Neural progenitor cell (in vitro differentiated cells): ENCODE results near the gene CDC25B. TPM values are rescaled to one million over a fixed set of nuclear protein-coding genes. Genes with fewer than 3 reads are reported as not detected.

Source experiments
- DNase-seq: peaks from one replicate; pipeline ENCODE4 v3.0.0-alpha.2; 2016; ENCODE audit warnings: low spot score
- H2AFZ ChIP-seq: fragments of 200-600 bp; sonication (generic); replicated peaks from 2 replicates; pipeline ENCODE4 v1.6.1; 2016; ENCODE audit warnings: antibody characterized with exemption
- H3F3A ChIP-seq: fragments of 200-600 bp; sonication (generic); 2 replicates; pipeline ENCODE4 v1.6.1; 2016; ENCODE audit warnings: antibody characterized with exemption, low read depth
- H3K27ac ChIP-seq: fragments of 200-600 bp; sonication (generic); 2 replicates; pipeline ENCODE4 v1.5.1; 2016; ENCODE audit warnings: mild to moderate bottlenecking
- H3K27me3 ChIP-seq: fragments of 200-600 bp; sonication (generic); 2 replicates; pipeline ENCODE4 v1.6.1; 2016; ENCODE audit warnings: mild to moderate bottlenecking, moderate library complexity
- H3K36me3 ChIP-seq: fragments of 200-600 bp; sonication (generic); 2 replicates; pipeline ENCODE4 v1.5.1; 2016
- H3K4me1 ChIP-seq: fragments of 200-600 bp; sonication (generic); 2 replicates; pipeline ENCODE4 v1.6.1; 2016; ENCODE audit warnings: mixed run types
- H3K4me2 ChIP-seq: fragments of 200-600 bp; sonication (generic); 2 replicates; pipeline ENCODE4 v1.6.1; 2016
- H3K4me3 ChIP-seq: fragments of 200-600 bp; sonication (generic); 2 replicates; pipeline ENCODE4 v1.5.1; 2016
- H3K79me2 ChIP-seq: fragments of 200-600 bp; sonication (generic); 2 replicates; pipeline ENCODE4 v1.6.1; 2016; ENCODE audit warnings: low read depth
- H3K9ac ChIP-seq: fragments of 200-600 bp; sonication (generic); 2 replicates; pipeline ENCODE4 v1.6.1; 2016
- H3K9me3 ChIP-seq: fragments of 200-600 bp; sonication (generic); 2 replicates; pipeline ENCODE4 v1.5.1; 2016; ENCODE audit warnings: low read depth
- H4K20me1 ChIP-seq: fragments of 200-600 bp; sonication (generic); 2 replicates; pipeline ENCODE4 v1.6.1; 2016; ENCODE audit warnings: low read depth
- H3K27ac Mint-ChIP-seq: 3 replicates; pipeline ENCODE4 v1.8.0; 2021; ENCODE audit warnings: mixed read lengths
- H3K27me3 Mint-ChIP-seq: 2 replicates; pipeline ENCODE4 v1.8.0; 2022; ENCODE audit warnings: low read depth, mild to moderate bottlenecking, inconsistent platforms, moderate library complexity, mixed read lengths; ENCODE audit not compliant: insufficient read depth
- H3K36me3 Mint-ChIP-seq: 3 replicates; pipeline ENCODE4 v1.8.0; 2021; ENCODE audit warnings: mixed read lengths
- H3K4me1 Mint-ChIP-seq: 3 replicates; pipeline ENCODE4 v1.8.0; 2021; ENCODE audit warnings: mixed read lengths
- H3K4me3 Mint-ChIP-seq: 3 replicates; pipeline ENCODE4 v1.8.0; 2021; ENCODE audit warnings: mild to moderate bottlenecking, moderate library complexity, mixed read lengths
- H3K9me3 Mint-ChIP-seq: 3 replicates; pipeline ENCODE4 v1.8.0; 2020; ENCODE audit warnings: mixed read lengths
- CTCF ChIP-seq: fragments of 200-600 bp; sonication (generic); IDR thresholded peaks from 2 replicates; pipeline ENCODE4 v1.5.1; 2017; ENCODE audit warnings: antibody characterized with exemption, mild to moderate bottlenecking
- EZH2 ChIP-seq: fragments of 200-600 bp; sonication (generic); IDR thresholded peaks from 2 replicates; pipeline ENCODE4 v1.6.1; 2017; ENCODE audit warnings: antibody characterized with exemption, mild to moderate bottlenecking, moderate library complexity
- EZH2phosphoT487 ChIP-seq: fragments of 200-600 bp; sonication (generic); IDR thresholded peaks from 2 replicates; pipeline ENCODE4 v1.6.1; 2017; ENCODE audit warnings: antibody characterized with exemption
- total RNA-seq: library from RNA; depleted of rRNA; stranded (reverse); fragments of >200 nt; gene quantifications from 2 replicates; pipeline ENCODE4 v1.2.3, GENCODE V29; 2015; ENCODE audit warnings: low replicate concordance

The CDC25B gene
- total RNA-seq, 1 donor from 2014 or later = 9.3 TPM

GRCh38 chr20:3804254-3804751 lies 8.2 kb downstream of the CDC25B start:
- no peak for DNase-seq
- TF ChIP-seq CTCF = no peak
- TF ChIP-seq EZH2 = no peak
- TF ChIP-seq EZH2phosphoT487 = no peak
- Mint-ChIP-seq H3K4me1 (peaks cover 45% of the 10 kb centered on the region), H3K27me3 (peaks cover 7% of the 10 kb centered on the region), H3K4me3 (peak overlapping the region; percentile 39), H3K36me3 (peaks cover 35% of the 10 kb centered on the region), H3K9me3 (no peaks in the 10 kb centered on the region), H3K27ac (no peak overlapping the region)
- Histone ChIP-seq H3K4me1 (peaks cover 20% of the 10 kb centered on the region), H3K36me3 (no peaks in the 10 kb centered on the region), H3K9ac (no peak overlapping the region), H4K20me1 (peaks cover 9% of the 10 kb centered on the region), H3K9me3 (no peaks in the 10 kb centered on the region), H3K4me2 (no peak overlapping the region), H3K27ac (no peak overlapping the region), H3K79me2 (no peaks in the 10 kb centered on the region), H2AFZ (no peak overlapping the region), H3F3A (peaks cover 15% of the 10 kb centered on the region), H3K4me3 (no peak overlapping the region), H3K27me3 (no peaks in the 10 kb centered on the region)

- H3K9ac ChIP-seq = no peak overlapping the region
- peaks cover 12% of the 10 kb centered on the region for H3F3A ChIP-seq
- no peaks in the 10 kb centered on the region for H3K79me2 ChIP-seq
- no peak for TF ChIP-seq CTCF
- TF ChIP-seq EZH2phosphoT487 = no peak
- TF ChIP-seq EZH2 = no peak
- H3K4me3 Mint-ChIP-seq = no peak overlapping the region
- H2AFZ ChIP-seq = no peak overlapping the region
- H3K4me3 ChIP-seq = no peak overlapping the region
- peaks cover 7% of the 10 kb centered on the region for H4K20me1 ChIP-seq
- no peak for DNase-seq
- peak overlapping the region; percentile 13 for H3K27ac Mint-ChIP-seq
- peaks cover 40% of the 10 kb centered on the region for H3K4me1 Mint-ChIP-seq
- peaks cover 33% of the 10 kb centered on the region for H3K36me3 Mint-ChIP-seq
- peaks cover 7% of the 10 kb centered on the region for H3K27me3 Mint-ChIP-seq
- peaks cover 15% of the 10 kb centered on the region for H3K4me1 ChIP-seq
- H3K4me2 ChIP-seq = no peak overlapping the region
- no peak overlapping the region for H3K27ac ChIP-seq
- no peaks in the 10 kb centered on the region for H3K9me3 Mint-ChIP-seq
- no peaks in the 10 kb centered on the region for H3K36me3 ChIP-seq
- no peaks in the 10 kb centered on the region for H3K27me3 ChIP-seq
- no peaks in the 10 kb centered on the region for H3K9me3 ChIP-seq
These were observed 8.7 kb downstream of the CDC25B start for GRCh38 chr20:3804781-3805180.

- no peak overlapping the region for H3K4me3 ChIP-seq
- Mint-ChIP-seq H3K27ac (no peak overlapping the region), H3K9me3 (no peaks in the 10 kb centered on the region), H3K4me1 (peaks cover 38% of the 10 kb centered on the region), H3K27me3 (peaks cover 8% of the 10 kb centered on the region), H3K4me3 (no peak overlapping the region), H3K36me3 (peaks cover 19% of the 10 kb centered on the region)
- no peaks in the 10 kb centered on the region for H4K20me1 ChIP-seq
- H3K4me1 ChIP-seq = peaks cover 6% of the 10 kb centered on the region
- H3F3A ChIP-seq = peaks cover 3% of the 10 kb centered on the region
- TF ChIP-seq EZH2phosphoT487 = no peak
- no peak for TF ChIP-seq EZH2
- no peak for TF ChIP-seq CTCF
- no peak for DNase-seq
- no peaks in the 10 kb centered on the region for H3K27me3 ChIP-seq
- H3K9me3 ChIP-seq = no peaks in the 10 kb centered on the region
- H3K9ac ChIP-seq = no peak overlapping the region
- H3K4me2 ChIP-seq = no peak overlapping the region
- H2AFZ ChIP-seq = no peak overlapping the region
- H3K79me2 ChIP-seq = no peaks in the 10 kb centered on the region
- no peak overlapping the region for H3K27ac ChIP-seq
- no peaks in the 10 kb centered on the region for H3K36me3 ChIP-seq
These were observed 12.4 kb downstream of the CDC25B start for GRCh38 chr20:3808544-3808943.
